K562 (cell line): Measurements from ENCODE around the gene JPH2. TPM values are rescaled to one million over a fixed set of nuclear protein-coding genes. Genes with fewer than 3 reads are reported as not detected.
A peak's percentile ranks its signal among the peaks of the same experiment; 100 is the strongest.
"Not testable (repeated sequence)": the region's sequence is repeated elsewhere in the genome, so short reads cannot be mapped to it uniquely, and the experiment has no call there.

Experiments
- ATAC-seq: fragments of 200-7000 bp; cut with Tn5 transposase; 3 replicates; pipeline ENCODE4 v1.9.1; 2020; ENCODE audit warnings: moderate library complexity
- BruUV-seq: library from RNA; stranded (reverse); fragments of 400-500 nt; replicated peaks from 2 replicates; lab custom pipeline; 2021; lab: Mats Ljungman, UMichigan
- CTCF ChIA-PET: fragments of 300-600 bp; formaldehyde crosslinking; extraction: SDS; loops from one replicate; lab custom pipeline; 2021; ENCODE audit warnings: low intra/inter-chr PET ratio; lab: Yijun Ruan, JAX
- POLR2A ChIA-PET: fragments of 300-600, 350-650 bp; sonication (Branson Sonifier 250); formaldehyde crosslinking; extraction: SDS; loops from one replicate; lab custom pipeline; 2021; ENCODE audit warnings: antibody characterized with exemption, inconsistent platforms; lab: Yijun Ruan, JAX
- DNase-seq, 4 experiments: peaks; one replicate each; pipeline versions ENCODE4 v3.0.0 to v3.0.0-alpha.2; 2011 to 2018; ENCODE audit warnings: low spot score in 3 of 4, mixed read lengths in 3 of 4; ENCODE audit errors: extremely low read depth in 1 of 4
- FAIRE-seq: peaks from 2 replicates; lab custom pipeline; 2011; peaks lifted over from hg19 to GRCh38; lab: Jason Lieb, UNC
- H2AFZ ChIP-seq: 2 replicates; pipeline ENCODE4 v1.6.0; 2011; ENCODE audit warnings: low read depth, low read length, control low read depth, inconsistent platforms
- H3K27ac ChIP-seq: fragments of 200-600 bp; 3 replicates; pipeline ENCODE4 v1.8.0; 2011; ENCODE audit warnings: low read depth, mild to moderate bottlenecking, control low read depth, inconsistent platforms, low read length, moderate library complexity, mixed read lengths; ENCODE audit errors: extremely low read depth
- H3K27me3 ChIP-seq, 2 experiments: fragments of 300-600 bp in 1 of 2; 2 replicates in 1 of 2; 3 replicates in 1 of 2; pipeline versions ENCODE4 v1.6.0 to v1.8.0; 2011; ENCODE audit warnings: inconsistent platforms in 2 of 2, low read length in 2 of 2, mild to moderate bottlenecking in 1 of 2, mixed read lengths in 1 of 2, moderate library complexity in 1 of 2; ENCODE audit not compliant: control insufficient read depth in 2 of 2, insufficient read depth in 2 of 2
- H3K36me3 ChIP-seq: fragments of 300-600 bp; 3 replicates; pipeline ENCODE4 v1.8.0; 2011; ENCODE audit warnings: mild to moderate bottlenecking, low read length, inconsistent platforms; ENCODE audit not compliant: control insufficient read depth, insufficient read depth
- H3K4me1 ChIP-seq, 2 experiments: fragments of 200-600 bp in 1 of 2; replicated peaks in 1 of 2; 2 replicates in 1 of 2; 3 replicates in 1 of 2; pipeline versions ENCODE4 v1.5.1 to v1.8.0; 2011; ENCODE audit warnings: inconsistent platforms in 2 of 2, low read length in 2 of 2, mild to moderate bottlenecking in 1 of 2, mixed read lengths in 1 of 2, moderate library complexity in 1 of 2; ENCODE audit not compliant: control insufficient read depth in 2 of 2, insufficient read depth in 2 of 2
- H3K4me2 ChIP-seq: 2 replicates; pipeline ENCODE4 v1.6.1; 2011; ENCODE audit warnings: low read length, control low read depth, inconsistent platforms, mixed read lengths; ENCODE audit not compliant: insufficient read depth
- H3K4me3 ChIP-seq: fragments of 200-600 bp; sonication (generic), shearing (Covaris generic); 2 replicates; pipeline ENCODE4 v1.5.1; 2016; ENCODE audit warnings: control low read depth, inconsistent platforms
- H3K79me2 ChIP-seq: fragments of 200-600 bp; 3 replicates; pipeline ENCODE4 v1.8.0; 2011; ENCODE audit warnings: low read length, inconsistent platforms; ENCODE audit not compliant: control insufficient read depth, insufficient read depth
- H3K9ac ChIP-seq, 2 experiments: 2 replicates each; pipeline versions ENCODE4 v1.6.0 to v1.6.1; 2011; ENCODE audit warnings: low read depth in 2 of 2, low read length in 2 of 2, control low read depth in 1 of 2, inconsistent platforms in 1 of 2, mild to moderate bottlenecking in 1 of 2, mixed read lengths in 1 of 2; ENCODE audit not compliant: insufficient read depth in 1 of 2
- H3K9me1 ChIP-seq: one replicate; pipeline ENCODE4 v1.6.0; 2011; ENCODE audit warnings: inconsistent platforms, mild to moderate bottlenecking, low read length, moderate library complexity; ENCODE audit not compliant: control insufficient read depth, insufficient read depth
- H3K9me3 ChIP-seq: replicated peaks from 2 replicates; pipeline ENCODE4 v1.5.1; 2011; ENCODE audit warnings: low read depth, low read length, inconsistent platforms; ENCODE audit not compliant: control insufficient read depth, insufficient read depth
- H4K20me1 ChIP-seq: replicated peaks from 2 replicates; pipeline ENCODE4 v1.6.1; 2011; ENCODE audit warnings: low read length, inconsistent platforms, mixed read lengths; ENCODE audit not compliant: control insufficient read depth, insufficient read depth
- ARID2 ChIP-seq: fragments of 450-650 bp; IDR thresholded peaks from 2 replicates; pipeline ENCODE4 v1.6.1; 2017; ENCODE audit warnings: antibody characterized with exemption, mild to moderate bottlenecking
- KLF16 ChIP-seq: IDR thresholded peaks from 2 replicates; pipeline ENCODE4 v1.6.1; 2016; ENCODE audit warnings: antibody characterized with exemption
- RAD21 ChIP-seq, 2 experiments: fragments of 250-450 bp in 1 of 2; fragments of 450-650 bp in 1 of 2; sonication (Bioruptor Pico) in 1 of 2; formaldehyde crosslinking in 1 of 2; IDR thresholded peaks in 1 of 2; conservative IDR thresholded peaks in 1 of 2; 2 replicates each; pipeline versions ENCODE4 v1.4.0 to v1.8.0; 2020 to 2022; ENCODE audit warnings: mild to moderate bottlenecking in 2 of 2, moderate library complexity in 1 of 2
- SMC3 ChIP-seq: conservative IDR thresholded peaks from 2 replicates; pipeline ENCODE4 v1.6.1; 2011; ENCODE audit warnings: low read depth, low read length, improper control_type of control experiment; ENCODE audit not compliant: insufficient read depth
- ZNF146 ChIP-seq: IDR thresholded peaks from one replicate; pipeline ENCODE4 v1.6.1; 2018; ENCODE audit warnings: missing compliant biosample characterization; ENCODE audit not compliant: unreplicated experiment
- WGBS: fragments of 100-300 bp; shearing (Covaris generic); methylation state at CpG from one replicate; pipeline ENCODE4 v1.1.6; 2016; ENCODE audit warnings: low coverage, mixed read lengths; ENCODE audit not compliant: insufficient coverage; ENCODE audit errors: missing lambda C conversion rate; 5-methylcytosine and 5-hydroxymethylcytosine counted together
- in situ Hi-C: fragments of 300-500 bp; cut with MboI; formaldehyde crosslinking; loops from 4 replicates; pipeline ENCODE4 v1.15.0; 2018; ENCODE audit warnings: inconsistent platforms, mixed read lengths
- intact Hi-C: fragments of 100-400 bp; cut with micrococcal nuclease; formaldehyde crosslinking; loops from 2 replicates; pipeline ENCODE4 v1.14.2; 2022
- polyA plus RNA-seq, 8 experiments: library from polyadenylated mRNA; depleted of rRNA in 4 of 8; stranded (reverse) in 5 of 8; unstranded in 3 of 8; fragments of >200 nt; fragmentation: Nextera tagmentation in 2 of 8; fragmentation: Illumina TruSeq in 1 of 8; extraction: Ambion mirVana in 2 of 8; extraction: Trizol in 1 of 8; gene quantifications; 2 replicates each; pipeline versions ENCODE4 v1.2.1 to v1.2.3, GENCODE V29; 2011 to 2014; ENCODE audit warnings: inconsistent platforms in 1 of 8, missing spikeins in 1 of 8
- total RNA-seq, 7 experiments: library from RNA; depleted of rRNA in 6 of 7; stranded (reverse); fragments of >200 nt in 6 of 7; fragmentation: Illumina TruSeq in 2 of 7; extraction: Trizol in 2 of 7; gene quantifications; 2 replicates each; pipeline versions ENCODE4 v1.2.1 to v1.2.3, GENCODE V29; 2011 to 2021; ENCODE audit warnings: low replicate concordance in 1 of 7

The JPH2 gene
- total and polyA plus RNA-seq, 9 of the 15 experiments (the other 6 are each of a cell fraction or from before 2014, with no cell fraction given), result not detected

DNA sequence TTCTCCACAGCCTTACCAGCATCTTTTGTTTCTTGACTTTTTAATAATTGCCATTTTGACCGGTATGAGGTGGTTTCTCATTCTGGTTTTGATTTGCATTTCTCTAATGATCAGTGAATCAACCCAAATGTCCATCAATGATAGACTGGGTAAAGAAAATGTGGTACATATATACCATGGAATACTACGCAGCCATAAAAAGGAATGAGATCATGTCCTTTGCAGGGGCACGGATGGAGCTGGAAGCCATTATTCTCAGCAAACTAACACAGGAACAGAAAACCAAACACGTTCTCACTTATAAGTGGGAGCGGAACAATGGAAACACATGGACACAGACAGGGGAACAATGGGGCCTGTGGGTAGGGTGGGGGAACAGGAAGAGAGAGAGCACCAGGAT is 4.7 kb upstream of the JPH2 start:
- H3K4me1 ChIP-seq, H3K27ac ChIP-seq, H2AFZ ChIP-seq, H3K9me3 ChIP-seq, H3K9me1 ChIP-seq, H3K9ac ChIP-seq, H3K36me3 ChIP-seq, DNase-seq, H3K4me3 ChIP-seq, FAIRE-seq, intact Hi-C loops, in situ Hi-C loops, H4K20me1 ChIP-seq, H3K4me2 ChIP-seq, ATAC-seq, BruUV-seq, H3K79me2 ChIP-seq: not testable (repeated sequence)
- TF ChIP-seq ZNF146, result peak; percentile 30
- H3K27me3 ChIP-seq, result peaks cover 9 to 24% of the 10 kb centered on the region in 2 experiments; a peak in 3 of 5 replicates
- 22% methylated on average over 5 of the region's 5 CpGs for WGBS
- POLR2A ChIA-PET, result interaction anchor here (1.1 kb wide), 1 partner anchor 10 kb away, joined by 3 read pairs; no protein-coding TSS in a partner anchor
- CTCF ChIA-PET, result interaction anchor here (3.5 kb wide), 1 partner anchor 74 kb away, joined by 38 read pairs; no protein-coding TSS in a partner anchor

DNA sequence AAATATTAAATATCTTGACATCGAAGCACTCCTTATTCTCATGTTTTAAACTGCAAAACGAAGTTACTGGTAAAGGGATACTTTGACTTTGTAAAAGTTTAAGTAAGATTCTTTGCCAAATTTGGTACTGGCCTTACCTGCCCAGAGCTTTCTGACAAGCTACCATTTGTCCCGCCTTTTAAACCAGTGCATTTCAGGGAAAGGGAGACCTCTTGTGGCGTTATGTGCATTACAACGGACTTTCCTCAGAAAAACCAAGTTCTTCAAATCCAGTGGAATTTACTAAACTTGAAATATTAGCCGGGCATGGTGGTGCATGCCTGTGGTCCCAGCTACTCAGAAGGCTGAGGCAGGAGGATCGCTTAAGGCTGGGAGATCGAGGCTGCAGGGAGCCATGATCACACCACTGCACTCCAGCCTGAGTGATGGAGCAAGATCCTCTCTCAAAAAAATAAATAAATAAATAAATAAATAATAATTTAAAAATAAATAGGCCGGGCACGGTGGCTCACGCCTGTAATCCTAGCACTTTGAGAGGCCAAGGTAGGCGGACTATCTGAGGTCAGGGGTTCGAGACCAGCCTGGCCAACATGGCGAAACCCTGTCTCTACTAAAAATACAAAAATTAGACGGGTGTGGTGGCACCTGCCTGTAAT is 3.3 kb upstream of the JPH2 start:
- WGBS, result 7% methylated on average over 15 of the region's 15 CpGs
- H3K36me3 ChIP-seq, H2AFZ ChIP-seq, H3K9me3 ChIP-seq, H3K9ac ChIP-seq, in situ Hi-C loops, H3K4me3 ChIP-seq, H3K9me1 ChIP-seq, H3K4me1 ChIP-seq, H3K79me2 ChIP-seq, H4K20me1 ChIP-seq, H3K4me2 ChIP-seq, BruUV-seq, H3K27ac ChIP-seq: not testable (repeated sequence)
- intact Hi-C loops, result loop anchor here (1.0 kb wide), 1 partner anchor 74 kb away; no protein-coding TSS in a partner anchor
- H3K27me3 ChIP-seq, result peaks cover 16 to 37% of the 10 kb centered on the region in 2 experiments; a peak in 3 of 5 replicates
- ChIA-PET POLR2A (interaction anchor here (0.8 to 1.7 kb wide), 5 partner anchors 10 to 74 kb away, joined by 3 to 7 read pairs (median 4); no protein-coding TSS in a partner anchor), CTCF (interaction anchor here (0.5 to 3.5 kb wide), 4 partner anchors 73 to 672 kb away, joined by 3 to 38 read pairs (median 4); no protein-coding TSS in a partner anchor)
- ATAC-seq (peak; percentile 82), FAIRE-seq (peak; percentile 91), DNase-seq (peak; percentile 56 to 75 (median 57))
- TF ChIP-seq ARID2 (0 out of 2 replicates have a peak, but pooled peaks have one; percentile 6), SMC3 (peak; percentile 79), RAD21 (CRISPR knock-in tag; conservative IDR thresholded peaks at IDR 0.05 in 1 of 2, IDR thresholded peaks at IDR 0.05 in 1 of 2) (peak; percentile 72 to 88), KLF16 (peak; percentile 27; the same call in 1 of the 2 replicates)
